Gastroesophageal sphincter (tissue), 3 donors: ENCODE measurements around the gene POLR1B.

Experiments used
- CTCF ChIP-seq, 4 experiments: fragments of 200-600 bp in 2 of 4; fragments of 450-650 bp in 2 of 4; sonication (generic) in 1 of 4; IDR thresholded peaks; one replicate each; pipeline ENCODE4 v1.5.1; 2017 to 2019; ENCODE audit warnings: antibody characterized with exemption in 4 of 4, mild to moderate bottlenecking in 2 of 4, moderate library complexity in 2 of 4
- POLR2AphosphoS5 ChIP-seq: sonication (generic); formaldehyde crosslinking; IDR thresholded peaks from one replicate; pipeline ENCODE4 v1.6.1; 2017; ENCODE audit warnings: antibody characterized with exemption

GRCh38 chr2:112606547-112606946, 64.3 kb downstream of the POLR1B start:
- TF ChIP-seq CTCF (IDR thresholded peaks at IDR 0.05) (no peak), POLR2AphosphoS5 (no peak)
